Stomach smooth muscle (tissue), 2 donors: ENCODE measurements around the gene CDC25B.

Experiments used
- H3K27ac ChIP-seq: one replicate; pipeline ENCODE4 v1.7.0; 2013; ENCODE audit warnings: mild to moderate bottlenecking, low read length, inconsistent platforms
- H3K27me3 ChIP-seq, 2 donors: one replicate each; pipeline ENCODE4 v1.7.0; 2013; ENCODE audit warnings: low read length in 2 of 2; ENCODE audit not compliant: insufficient read depth in 2 of 2, control insufficient read depth in 1 of 2
- H3K36me3 ChIP-seq, 2 donors: one replicate each; pipeline ENCODE4 v1.7.0; 2013; ENCODE audit warnings: low read length in 2 of 2; ENCODE audit not compliant: control insufficient read depth in 2 of 2, insufficient read depth in 2 of 2
- H3K4me1 ChIP-seq: one replicate; pipeline ENCODE4 v1.7.0; 2013; ENCODE audit warnings: low read length; ENCODE audit not compliant: control insufficient read depth, insufficient read depth
- H3K4me3 ChIP-seq, 2 donors: one replicate each; pipeline ENCODE4 v1.7.0; 2013; ENCODE audit warnings: low read length in 2 of 2
- H3K9ac ChIP-seq, 2 donors: one replicate each; pipeline ENCODE4 v1.7.0; 2013; ENCODE audit warnings: low read length in 2 of 2, mild to moderate bottlenecking in 1 of 2
- H3K9me3 ChIP-seq, 2 donors: one replicate each; pipeline ENCODE4 v1.7.0; 2013; ENCODE audit warnings: low read length in 2 of 2; ENCODE audit not compliant: control insufficient read depth in 2 of 2
- donor health status: healthy.
- donor health status: Pancreatic carcinoma.

The CDC25B gene

GRCh38 chr20:3753501-3754275, 42.4 kb upstream of the CDC25B start:
- H3K9me3 ChIP-seq = no peaks in the 10 kb centered on the region
- peaks cover 32 to 38% of the 10 kb centered on the region in 2 donors for H3K36me3 ChIP-seq
- H3K4me3 ChIP-seq = no peak overlapping the region
- peak overlapping the region; percentile 37 for H3K27ac ChIP-seq
- H3K9ac ChIP-seq = no peak overlapping the region
- peaks cover 15% of the 10 kb centered on the region for H3K4me1 ChIP-seq
- no peaks in the 10 kb centered on the region for H3K27me3 ChIP-seq

- Histone ChIP-seq H3K9me3 (no peaks in the 10 kb centered on the region), H3K9ac (no peak overlapping the region), H3K4me1 (peaks cover 21% of the 10 kb centered on the region), H3K36me3 (peaks cover 33 to 40% of the 10 kb centered on the region in 2 donors), H3K27me3 (no peaks in the 10 kb centered on the region), H3K27ac (peak overlapping the region; percentile 31), H3K4me3 (no peak overlapping the region)
Observed at GRCh38 chr20:3754276-3754630, 41.9 kb upstream of the CDC25B start.

GRCh38 chr20:3755269-3755668, 40.8 kb upstream of the CDC25B start:
- Histone ChIP-seq H3K9me3 (no peaks in the 10 kb centered on the region), H3K27me3 (no peaks in the 10 kb centered on the region), H3K27ac (no peak overlapping the region), H3K4me1 (peaks cover 31% of the 10 kb centered on the region), H3K9ac (no peak overlapping the region), H3K36me3 (peaks cover 38 to 41% of the 10 kb centered on the region in 2 donors), H3K4me3 (no peak overlapping the region)

GRCh38 chr20:3755814-3756480, 40.2 kb upstream of the CDC25B start:
- H3K4me1 ChIP-seq = peaks cover 38% of the 10 kb centered on the region
- peaks cover 35 to 36% of the 10 kb centered on the region in 2 donors for H3K36me3 ChIP-seq
- no peak overlapping the region for H3K27ac ChIP-seq
- H3K4me3 ChIP-seq = no peak overlapping the region
- H3K9me3 ChIP-seq = no peaks in the 10 kb centered on the region
- no peaks in the 10 kb centered on the region for H3K27me3 ChIP-seq
- no peak overlapping the region for H3K9ac ChIP-seq

GRCh38 chr20:3757268-3757667, 38.8 kb upstream of the CDC25B start:
- Histone ChIP-seq H3K4me1 (peaks cover 50% of the 10 kb centered on the region), H3K4me3 (no peak overlapping the region), H3K9me3 (no peaks in the 10 kb centered on the region), H3K27ac (no peak overlapping the region), H3K36me3 (peaks cover 32 to 33% of the 10 kb centered on the region in 2 donors), H3K27me3 (no peaks in the 10 kb centered on the region), H3K9ac (no peak overlapping the region)

GRCh38 chr20:3758566-3758965, 37.5 kb upstream of the CDC25B start:
- no peaks in the 10 kb centered on the region for H3K27me3 ChIP-seq
- peaks cover 31 to 32% of the 10 kb centered on the region in 2 donors for H3K36me3 ChIP-seq
- H3K27ac ChIP-seq = peak overlapping the region; percentile 89
- H3K4me3 ChIP-seq = no peak overlapping the region
- H3K9me3 ChIP-seq = no peaks in the 10 kb centered on the region
- H3K9ac ChIP-seq = peak overlapping the region in 1 of 2 donors; percentile 51
- peaks cover 44% of the 10 kb centered on the region for H3K4me1 ChIP-seq

GRCh38 chr20:3759316-3759823, 36.7 kb upstream of the CDC25B start:
- H3K36me3 ChIP-seq = peaks cover 30 to 31% of the 10 kb centered on the region in 2 donors
- H3K27me3 ChIP-seq = no peaks in the 10 kb centered on the region
- H3K4me3 ChIP-seq = peak overlapping the region in 1 of 2 donors; percentile 15
- peaks cover 49% of the 10 kb centered on the region for H3K4me1 ChIP-seq
- peak overlapping the region; percentile 89 for H3K27ac ChIP-seq
- no peaks in the 10 kb centered on the region for H3K9me3 ChIP-seq
- H3K9ac ChIP-seq = peak overlapping the region in 1 of 2 donors; percentile 51

- Histone ChIP-seq H3K9ac (peak overlapping the region in 1 of 2 donors; percentile 13), H3K4me1 (peaks cover 54% of the 10 kb centered on the region), H3K4me3 (peak overlapping the region in 1 of 2 donors; percentile 15), H3K9me3 (no peaks in the 10 kb centered on the region), H3K27me3 (no peaks in the 10 kb centered on the region), H3K27ac (peak overlapping the region; percentile 89), H3K36me3 (peaks cover 28 to 29% of the 10 kb centered on the region in 2 donors)
Observed at GRCh38 chr20:3759884-3760283, 36.2 kb upstream of the CDC25B start.

- H3K9ac ChIP-seq = peak overlapping the region in 1 of 2 donors; percentile 36
Observed at GRCh38 chr20:3760655-3761348, 35.3 kb upstream of the CDC25B start.

More at GRCh38 chr20:3760655-3761348, 35.3 kb upstream of the CDC25B start:
- Histone ChIP-seq H3K4me3 (peak overlapping the region in 1 of 2 donors; percentile 1), H3K27ac (peak overlapping the region; percentile 89), H3K4me1 (peaks cover 64% of the 10 kb centered on the region), H3K27me3 (no peaks in the 10 kb centered on the region), H3K36me3 (peaks cover 21 to 23% of the 10 kb centered on the region in 2 donors), H3K9me3 (no peaks in the 10 kb centered on the region)
